IMR-90 (cell line): ENCODE data around the gene XAF1. TPM values are rescaled to one million over a fixed set of nuclear protein-coding genes. Genes with fewer than 3 reads are reported as not detected.

ENCODE experiments used
- ATAC-seq: fragments of 200-7000 bp; cut with Tn5 transposase; 2 replicates; pipeline ENCODE4 v1.9.1; 2020; ENCODE audit warnings: low read depth, mild to moderate bottlenecking, moderate library complexity
- BruUV-seq: library from RNA; stranded (reverse); fragments of 400-500 nt; replicated peaks from 2 replicates; lab custom pipeline; 2021; lab: Mats Ljungman, UMichigan
- CTCF ChIA-PET: fragments of 300-600 bp; formaldehyde crosslinking; extraction: SDS; loops from one replicate; lab custom pipeline; 2021; ENCODE audit warnings: antibody characterized with exemption; lab: Yijun Ruan, JAX
- POLR2A ChIA-PET: fragments of 300-600 bp; sonication (Branson Sonifier 250); formaldehyde crosslinking; loops from one replicate; lab custom pipeline; 2022; ENCODE audit warnings: antibody characterized with exemption; ENCODE audit not compliant: unreplicated experiment; lab: Charles Lee
- DNase-seq: peaks from one replicate; pipeline ENCODE4 v3.0.0; 2013
- H2AFZ ChIP-seq: replicated peaks from 2 replicates; pipeline ENCODE3; 2013; ENCODE audit warnings: low read length, mild to moderate bottlenecking; ENCODE audit not compliant: poor library complexity
- H2AK5ac ChIP-seq: 2 replicates; pipeline ENCODE4 v1.6.1; 2013; ENCODE audit warnings: low read depth, low read length, inconsistent platforms
- H2AK9ac ChIP-seq: replicated peaks from 2 replicates; pipeline ENCODE3; 2013; ENCODE audit warnings: mild to moderate bottlenecking, low read depth, low read length, moderate library complexity; ENCODE audit not compliant: poor library complexity
- H2BK120ac ChIP-seq: 2 replicates; pipeline ENCODE4 v1.6.1; 2013; ENCODE audit warnings: low read depth, low read length, inconsistent platforms
- H2BK15ac ChIP-seq: 3 replicates; pipeline ENCODE4 v1.6.1; 2013; ENCODE audit warnings: low read depth, low read length, inconsistent platforms
- H2BK20ac ChIP-seq: 2 replicates; pipeline ENCODE4 v1.6.1; 2013; ENCODE audit warnings: low read depth, mild to moderate bottlenecking, inconsistent platforms, low read length, moderate library complexity
- H2BK5ac ChIP-seq: 2 replicates; pipeline ENCODE4 v1.6.1; 2013; ENCODE audit warnings: mild to moderate bottlenecking, low read depth, low read length, inconsistent platforms; ENCODE audit not compliant: poor library complexity, severe bottlenecking
- H3K14ac ChIP-seq: replicated peaks from 2 replicates; pipeline ENCODE4 v1.6.1; 2013; ENCODE audit warnings: low read depth, low read length, inconsistent platforms
- H3K18ac ChIP-seq: 2 replicates; pipeline ENCODE4 v1.6.1; 2013; ENCODE audit warnings: low read depth, low read length, control low read depth
- H3K23ac ChIP-seq: 2 replicates; pipeline ENCODE4 v1.6.1; 2013; ENCODE audit warnings: low read depth, low read length, inconsistent platforms
- H3K27ac ChIP-seq: 2 replicates; pipeline ENCODE4 v1.5.1; 2013; ENCODE audit warnings: mild to moderate bottlenecking, control low read depth, low read length; ENCODE audit not compliant: insufficient read depth
- H3K27me3 ChIP-seq: 2 replicates; pipeline ENCODE4 v1.6.1; 2013; ENCODE audit warnings: low read length; ENCODE audit not compliant: control insufficient read depth, insufficient read depth
- H3K36me3 ChIP-seq: 2 replicates; pipeline ENCODE4 v1.6.1; 2013; ENCODE audit warnings: low read length, mixed read lengths; ENCODE audit not compliant: control insufficient read depth, insufficient read depth
- H3K4ac ChIP-seq: 2 replicates; pipeline ENCODE4 v1.6.1; 2013; ENCODE audit warnings: low read depth, low read length, inconsistent platforms
- H3K4me1 ChIP-seq: 2 replicates; pipeline ENCODE4 v1.6.1; 2013; ENCODE audit warnings: low read length, mixed read lengths; ENCODE audit not compliant: control insufficient read depth, insufficient read depth
- H3K4me2 ChIP-seq: 2 replicates; pipeline ENCODE4 v1.6.1; 2013; ENCODE audit warnings: low read depth, mild to moderate bottlenecking, control low read depth, low read length, moderate library complexity
- H3K4me3 ChIP-seq: 2 replicates; pipeline ENCODE4 v1.5.1; 2013; ENCODE audit warnings: low read depth, mild to moderate bottlenecking, control low read depth, low read length, moderate library complexity; ENCODE audit not compliant: insufficient read depth
- H3K56ac ChIP-seq: 2 replicates; pipeline ENCODE4 v1.6.1; 2013; ENCODE audit warnings: low read length, inconsistent platforms; ENCODE audit not compliant: insufficient read depth; ENCODE audit errors: extremely low read depth
- H3K79me1 ChIP-seq, 2 experiments: 2 replicates each; pipeline ENCODE4 v1.6.1; 2013; ENCODE audit warnings: low read length in 2 of 2, inconsistent platforms in 1 of 2, low read depth in 1 of 2
- H3K9ac ChIP-seq: 2 replicates; pipeline ENCODE4 v1.6.1; 2013; ENCODE audit warnings: low read depth, low read length, control low read depth
- H3K9me1 ChIP-seq: 2 replicates; pipeline ENCODE4 v1.6.1; 2013; ENCODE audit warnings: low read length, inconsistent platforms; ENCODE audit not compliant: insufficient read depth
- H3K9me3 ChIP-seq: 2 replicates; pipeline ENCODE4 v1.6.1; 2013; ENCODE audit warnings: low read length; ENCODE audit not compliant: control insufficient read depth, insufficient read depth
- H4K20me1 ChIP-seq: 2 replicates; pipeline ENCODE4 v1.6.1; 2013; ENCODE audit warnings: low read length, inconsistent platforms; ENCODE audit not compliant: insufficient read depth
- H4K5ac ChIP-seq: 2 replicates; pipeline ENCODE4 v1.6.1; 2013; ENCODE audit warnings: mild to moderate bottlenecking, low read depth, low read length, control low read depth
- H4K8ac ChIP-seq, 2 experiments: 2 replicates each; pipeline ENCODE4 v1.6.1; 2013; ENCODE audit warnings: low read depth in 2 of 2, low read length in 2 of 2, control low read depth in 1 of 2, inconsistent platforms in 1 of 2
- H4K91ac ChIP-seq: 2 replicates; pipeline ENCODE4 v1.6.1; 2013; ENCODE audit warnings: low read depth, low read length, inconsistent platforms; ENCODE audit not compliant: insufficient read depth
- BHLHE40 ChIP-seq: fragments of 150-350 bp; IDR thresholded peaks from 2 replicates; pipeline ENCODE4 v1.6.1; 2016; ENCODE audit warnings: mild to moderate bottlenecking, low read depth, low read length
- CEBPB ChIP-seq: IDR thresholded peaks from 2 replicates; pipeline ENCODE4 v1.6.1; 2012; ENCODE audit warnings: low read depth, low read length, improper control_type of control experiment
- CHD1 ChIP-seq: IDR thresholded peaks from 2 replicates; pipeline ENCODE4 v1.6.1; 2012; ENCODE audit warnings: low read depth, low read length, improper control_type of control experiment
- FOS ChIP-seq: fragments of 150-350 bp; IDR thresholded peaks from 2 replicates; pipeline ENCODE4 v1.6.1; 2016; ENCODE audit warnings: low read depth, low read length
- MAFK ChIP-seq: IDR thresholded peaks from 2 replicates; pipeline ENCODE4 v1.6.1; 2012; ENCODE audit warnings: low read depth, low read length, improper control_type of control experiment
- MAZ ChIP-seq: IDR thresholded peaks from 2 replicates; pipeline ENCODE4 v1.6.1; 2012; ENCODE audit warnings: low read depth, mild to moderate bottlenecking, low read length, improper control_type of control experiment, moderate library complexity, borderline replicate concordance
- MXI1 ChIP-seq: IDR thresholded peaks from 2 replicates; pipeline ENCODE4 v1.6.1; 2012; ENCODE audit warnings: low read depth, mild to moderate bottlenecking, low read length, moderate library complexity, borderline replicate concordance
- NFE2L2 ChIP-seq: fragments of 150-350 bp; IDR thresholded peaks from 2 replicates; pipeline ENCODE4 v1.6.1; 2016; ENCODE audit warnings: low read depth, mild to moderate bottlenecking, low read length
- POLR2A ChIP-seq: IDR thresholded peaks from 2 replicates; pipeline ENCODE4 v1.6.1; 2012; ENCODE audit warnings: mild to moderate bottlenecking, low read depth, low read length
- RAD21 ChIP-seq: IDR thresholded peaks from 2 replicates; pipeline ENCODE4 v1.6.1; 2012; ENCODE audit warnings: low read length, improper control_type of control experiment
- RCOR1 ChIP-seq: IDR thresholded peaks from 2 replicates; pipeline ENCODE4 v1.6.1; 2012; ENCODE audit warnings: mild to moderate bottlenecking, low read length, improper control_type of control experiment; ENCODE audit not compliant: insufficient replicate concordance
- RFX5 ChIP-seq: IDR thresholded peaks from 2 replicates; pipeline ENCODE4 v1.8.0; 2012; ENCODE audit warnings: low read depth, mild to moderate bottlenecking, low read length, moderate library complexity
- SMC3 ChIP-seq: fragments of 150-350 bp; IDR thresholded peaks from 2 replicates; pipeline ENCODE4 v1.6.1; 2016; ENCODE audit warnings: low read depth, mild to moderate bottlenecking, antibody characterized with exemption, low read length, moderate library complexity
- WGBS, 2 experiments: methylation state at CpG; one replicate each; pipeline versions ENCODE4 v1.1.5 to v1.1.7; 2013; ENCODE audit warnings: missing lambda C conversion rate in 2 of 2; ENCODE audit not compliant: insufficient read length in 1 of 2; ENCODE audit errors: extremely low coverage in 2 of 2; 5-methylcytosine and 5-hydroxymethylcytosine counted together
- dilution Hi-C: fragments of 300-500 bp; cut with HindIII; formaldehyde crosslinking; loops from one replicate; pipeline ENCODE4 v1.14.3; 2018; ENCODE audit warnings: low sequenced_read_pairs; ENCODE audit not compliant: unreplicated experiment
- in situ Hi-C: fragments of 300-500 bp; cut with MboI; formaldehyde crosslinking; loops from 3 replicates; pipeline ENCODE4 v1.14.3; 2019; ENCODE audit warnings: low sequenced_read_pairs, inconsistent platforms, mixed read lengths
- intact Hi-C: fragments of 100-400 bp; cut with micrococcal nuclease; formaldehyde crosslinking; loops from 2 replicates; pipeline ENCODE4 v1.10.0; 2022
- polyA plus RNA-seq, 3 experiments: library from polyadenylated mRNA; depleted of rRNA; stranded (reverse); fragments of >200 nt; gene quantifications; 2 replicates each; pipeline ENCODE4 v1.2.3, GENCODE V29; 2012; ENCODE audit warnings: low replicate concordance in 1 of 3
- total RNA-seq: library from RNA; depleted of rRNA; stranded (reverse); fragments of >200 nt; gene quantifications from 2 replicates; pipeline ENCODE4 v1.2.3, GENCODE V29; 2012
- TF ChIP-seq, protein P1 (sequence below): fragments of 150-350 bp; IDR thresholded peaks from 2 replicates; pipeline ENCODE4 v1.6.1; 2017; ENCODE audit warnings: mild to moderate bottlenecking, antibody characterized with exemption, low read length, low read depth
- TF ChIP-seq, protein P2 (sequence below): conservative IDR thresholded peaks from 2 replicates; pipeline ENCODE4 v1.5.1; 2012; ENCODE audit warnings: mild to moderate bottlenecking, low read depth, low read length, improper control_type of control experiment
- TF ChIP-seq, protein P3 (sequence below): fragments of 150-350 bp; IDR thresholded peaks from 2 replicates; pipeline ENCODE4 v1.6.1; 2016; ENCODE audit warnings: low read depth, mild to moderate bottlenecking, low read length, moderate library complexity, borderline replicate concordance

The XAF1 gene
- total and polyA plus RNA-seq, 2 of the 4 experiments (the other 2 are of a cell fraction): 1.3 to 3.9 TPM

DNA sequence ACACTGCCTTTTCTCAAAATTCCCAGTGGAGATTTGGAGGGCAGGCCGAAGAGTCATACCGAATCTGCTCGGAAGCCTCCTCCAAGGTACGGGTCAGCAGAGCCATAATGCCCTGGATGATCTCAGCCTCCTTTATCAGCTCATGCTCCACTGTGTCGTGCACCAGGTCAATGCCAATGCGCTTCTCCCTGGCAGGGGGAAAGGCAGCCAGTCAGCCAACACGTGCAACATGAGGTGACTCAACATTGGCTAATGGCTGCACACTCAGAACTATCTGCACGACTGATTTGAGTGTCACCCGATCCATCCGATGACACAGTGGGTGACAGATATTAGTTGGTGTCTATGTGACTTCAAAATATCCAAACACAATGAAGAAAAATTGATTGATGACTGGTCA, 59.9 kb downstream of the XAF1 start:
- no peak overlapping the region for H3K14ac ChIP-seq
- no peak overlapping the region for H2AK5ac ChIP-seq
- H4K8ac ChIP-seq: no peak overlapping the region
- no CpG with 5 or more reads among the region's 10 CpGs for WGBS, 2 experiments
- no peak overlapping the region for H2AFZ ChIP-seq
- H3K56ac ChIP-seq: no peak overlapping the region
- no peak overlapping the region for H2BK15ac ChIP-seq
- no peak overlapping the region for H3K27ac ChIP-seq
- no peaks in the 10 kb centered on the region for H3K4me1 ChIP-seq
- H4K91ac ChIP-seq: no peak overlapping the region
- DNase-seq (no peak), ATAC-seq (no peak)
- no peaks in the 10 kb centered on the region; the same call in 1 of the 2 replicates for H3K27me3 ChIP-seq
- no peak overlapping the region for H4K5ac ChIP-seq
- no TSS peak for BruUV-seq
- no peak overlapping the region for H3K4ac ChIP-seq
- H3K23ac ChIP-seq: no peak overlapping the region
- no peak overlapping the region for H2AK9ac ChIP-seq
- dilution Hi-C loops (no loop called here), in situ Hi-C loops (no loop called here), intact Hi-C loops (no loop called here)
- no peak overlapping the region for H2BK5ac ChIP-seq
- TF ChIP-seq, protein P1, sequence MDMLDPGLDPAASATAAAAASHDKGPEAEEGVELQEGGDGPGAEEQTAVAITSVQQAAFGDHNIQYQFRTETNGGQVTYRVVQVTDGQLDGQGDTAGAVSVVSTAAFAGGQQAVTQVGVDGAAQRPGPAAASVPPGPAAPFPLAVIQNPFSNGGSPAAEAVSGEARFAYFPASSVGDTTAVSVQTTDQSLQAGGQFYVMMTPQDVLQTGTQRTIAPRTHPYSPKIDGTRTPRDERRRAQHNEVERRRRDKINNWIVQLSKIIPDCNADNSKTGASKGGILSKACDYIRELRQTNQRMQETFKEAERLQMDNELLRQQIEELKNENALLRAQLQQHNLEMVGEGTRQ: no peak
- TF ChIP-seq NFE2L2 (no peak), RFX5 (no peak), CHD1 (no peak), MXI1 (no peak), RAD21 (no peak), SMC3 (no peak), MAZ (no peak), POLR2A (no peak), BHLHE40 (no peak), FOS (no peak), CEBPB (no peak), MAFK (no peak), RCOR1 (no peak)
- TF ChIP-seq, protein P2, sequence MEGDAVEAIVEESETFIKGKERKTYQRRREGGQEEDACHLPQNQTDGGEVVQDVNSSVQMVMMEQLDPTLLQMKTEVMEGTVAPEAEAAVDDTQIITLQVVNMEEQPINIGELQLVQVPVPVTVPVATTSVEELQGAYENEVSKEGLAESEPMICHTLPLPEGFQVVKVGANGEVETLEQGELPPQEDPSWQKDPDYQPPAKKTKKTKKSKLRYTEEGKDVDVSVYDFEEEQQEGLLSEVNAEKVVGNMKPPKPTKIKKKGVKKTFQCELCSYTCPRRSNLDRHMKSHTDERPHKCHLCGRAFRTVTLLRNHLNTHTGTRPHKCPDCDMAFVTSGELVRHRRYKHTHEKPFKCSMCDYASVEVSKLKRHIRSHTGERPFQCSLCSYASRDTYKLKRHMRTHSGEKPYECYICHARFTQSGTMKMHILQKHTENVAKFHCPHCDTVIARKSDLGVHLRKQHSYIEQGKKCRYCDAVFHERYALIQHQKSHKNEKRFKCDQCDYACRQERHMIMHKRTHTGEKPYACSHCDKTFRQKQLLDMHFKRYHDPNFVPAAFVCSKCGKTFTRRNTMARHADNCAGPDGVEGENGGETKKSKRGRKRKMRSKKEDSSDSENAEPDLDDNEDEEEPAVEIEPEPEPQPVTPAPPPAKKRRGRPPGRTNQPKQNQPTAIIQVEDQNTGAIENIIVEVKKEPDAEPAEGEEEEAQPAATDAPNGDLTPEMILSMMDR: no peak
- TF ChIP-seq, protein P3, sequence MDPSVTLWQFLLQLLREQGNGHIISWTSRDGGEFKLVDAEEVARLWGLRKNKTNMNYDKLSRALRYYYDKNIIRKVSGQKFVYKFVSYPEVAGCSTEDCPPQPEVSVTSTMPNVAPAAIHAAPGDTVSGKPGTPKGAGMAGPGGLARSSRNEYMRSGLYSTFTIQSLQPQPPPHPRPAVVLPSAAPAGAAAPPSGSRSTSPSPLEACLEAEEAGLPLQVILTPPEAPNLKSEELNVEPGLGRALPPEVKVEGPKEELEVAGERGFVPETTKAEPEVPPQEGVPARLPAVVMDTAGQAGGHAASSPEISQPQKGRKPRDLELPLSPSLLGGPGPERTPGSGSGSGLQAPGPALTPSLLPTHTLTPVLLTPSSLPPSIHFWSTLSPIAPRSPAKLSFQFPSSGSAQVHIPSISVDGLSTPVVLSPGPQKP: no peak
- no peaks in the 10 kb centered on the region for H3K79me1 ChIP-seq
- POLR2A ChIA-PET: no interaction called here
- no peaks in the 10 kb centered on the region for H3K36me3 ChIP-seq
- H2BK20ac ChIP-seq: no peak overlapping the region
- H3K9me1 ChIP-seq: no peaks in the 10 kb centered on the region
- no peak overlapping the region for H3K4me2 ChIP-seq
- no peaks in the 10 kb centered on the region for H3K9me3 ChIP-seq
- H3K9ac ChIP-seq: no peak overlapping the region
- H4K20me1 ChIP-seq: no peaks in the 10 kb centered on the region
- CTCF ChIA-PET: interaction anchor here (0.5 kb wide), 1 partner anchor 19 kb away, joined by 3 read pairs; no protein-coding TSS in a partner anchor
- H3K4me3 ChIP-seq: no peak overlapping the region
- no peak overlapping the region for H2BK120ac ChIP-seq
- H3K18ac ChIP-seq: no peak overlapping the region
